Measurements from ENCODE around the gene CPAMD8. TPM values are rescaled to one million over a fixed set of nuclear protein-coding genes. Genes with fewer than 3 reads are reported as not detected.
"Not testable (repeated sequence)": the region's sequence is repeated elsewhere in the genome, so short reads cannot be mapped to it uniquely, and the experiment has no call there.

CPAMD8 gene
- total RNA-seq, 2 experiments from 2014 or later, result 0.42 to 0.68 TPM

GRCh38 chr19:17004386-17004785, 22.2 kb downstream of the CPAMD8 start:
- no peaks in the 10 kb centered on the region for H3K9me3 Mint-ChIP-seq
- ATAC-seq (ENCODE audit: low read depth) (no peak), DNase-seq (no peak)
- no peaks in the 10 kb centered on the region for H3K36me3 Mint-ChIP-seq
- peaks cover 6% of the 10 kb centered on the region for H3K4me1 Mint-ChIP-seq
- POLR2A ChIA-PET, result no interaction called here
- no peaks in the 10 kb centered on the region for H3K27me3 Mint-ChIP-seq
- H3K27ac Mint-ChIP-seq, result no peak overlapping the region
- H3K4me3 Mint-ChIP-seq, result no peak overlapping the region

- Mint-ChIP-seq H3K4me1 (peaks cover 6% of the 10 kb centered on the region), H3K9me3 (peaks cover 6% of the 10 kb centered on the region), H3K4me3 (no peak overlapping the region), H3K36me3 (peaks cover 2% of the 10 kb centered on the region), H3K27me3 (no peaks in the 10 kb centered on the region), H3K27ac (no peak overlapping the region)
- POLR2A ChIA-PET, result no interaction called here
- DNase-seq, result no peak
- ATAC-seq (ENCODE audit: low read depth), result no peak
These were observed 24.2 kb downstream of the CPAMD8 start for GRCh38 chr19:17002455-17002854.

GRCh38 chr19:17001603-17002183, 24.9 kb downstream of the CPAMD8 start:
- H3K36me3 Mint-ChIP-seq, result peaks cover 2% of the 10 kb centered on the region
- ATAC-seq (ENCODE audit: low read depth) (peak; percentile 91), DNase-seq (peak; percentile 78)
- H3K27me3 Mint-ChIP-seq, result no peaks in the 10 kb centered on the region
- POLR2A ChIA-PET, result no interaction called here
- H3K4me1 Mint-ChIP-seq, result peaks cover 6% of the 10 kb centered on the region
- peaks cover 6% of the 10 kb centered on the region for H3K9me3 Mint-ChIP-seq
- H3K27ac Mint-ChIP-seq, result peak overlapping the region; percentile 90
- peak overlapping the region; percentile 67 for H3K4me3 Mint-ChIP-seq

- Mint-ChIP-seq H3K36me3 (peaks cover 2% of the 10 kb centered on the region), H3K4me1 (peaks cover 6% of the 10 kb centered on the region), H3K9me3 (peaks cover 8% of the 10 kb centered on the region), H3K27ac (no peak overlapping the region), H3K27me3 (no peaks in the 10 kb centered on the region), H3K4me3 (no peak overlapping the region)
- POLR2A ChIA-PET, result no interaction called here
- no peak for ATAC-seq (ENCODE audit: low read depth)
- no peak for DNase-seq
These were observed 27.9 kb downstream of the CPAMD8 start for GRCh38 chr19:16998635-16999194.

- H3K4me1 Mint-ChIP-seq; ATAC-seq (ENCODE audit: low read depth); H3K4me3 Mint-ChIP-seq; H3K27me3 Mint-ChIP-seq; H3K9me3 Mint-ChIP-seq; H3K27ac Mint-ChIP-seq; DNase-seq; H3K36me3 Mint-ChIP-seq; POLR2A ChIA-PET: not testable (repeated sequence)
These were observed 29.6 kb downstream of the CPAMD8 start for GRCh38 chr19:16996838-16997490.

- POLR2A ChIA-PET, result no interaction called here
- H3K9me3 Mint-ChIP-seq, result peaks cover 7% of the 10 kb centered on the region
These were observed 37.9 kb downstream of the CPAMD8 start for GRCh38 chr19:16988661-16989060.

GRCh38 chr19:16985403-16985802, 41.2 kb downstream of the CPAMD8 start:
- POLR2A ChIA-PET, result no interaction called here
- no peak overlapping the region for H3K4me3 Mint-ChIP-seq
- DNase-seq, result no peak
- H3K36me3 Mint-ChIP-seq, result no peaks in the 10 kb centered on the region
- no peaks in the 10 kb centered on the region for H3K4me1 Mint-ChIP-seq
- peak overlapping the region; percentile 25 for H3K27ac Mint-ChIP-seq
- peaks cover 8% of the 10 kb centered on the region for H3K9me3 Mint-ChIP-seq
- ATAC-seq (ENCODE audit: low read depth), result no peak
- H3K27me3 Mint-ChIP-seq, result peaks cover 8% of the 10 kb centered on the region

More at GRCh38 chr19:16988661-16989060, 37.9 kb downstream of the CPAMD8 start:
- DNase-seq (no peak), ATAC-seq (ENCODE audit: low read depth) (no peak)
- Mint-ChIP-seq H3K4me1 (no peaks in the 10 kb centered on the region), H3K27me3 (peaks cover 8% of the 10 kb centered on the region), H3K4me3 (no peak overlapping the region), H3K27ac (no peak overlapping the region), H3K36me3 (no peaks in the 10 kb centered on the region)

- ATAC-seq (ENCODE audit: low read depth); H3K4me1 Mint-ChIP-seq; POLR2A ChIA-PET; H3K4me3 Mint-ChIP-seq; H3K27me3 Mint-ChIP-seq; DNase-seq; H3K36me3 Mint-ChIP-seq; H3K27ac Mint-ChIP-seq: not testable (repeated sequence)
- H3K9me3 Mint-ChIP-seq, result peaks cover 16% of the 10 kb centered on the region
These were observed 44.0 kb downstream of the CPAMD8 start for GRCh38 chr19:16982586-16982985.

- no peak overlapping the region for H3K4me3 Mint-ChIP-seq
- POLR2A ChIA-PET, result no interaction called here
- ATAC-seq (ENCODE audit: low read depth) (no peak), DNase-seq (no peak)
- H3K4me1 Mint-ChIP-seq, result no peaks in the 10 kb centered on the region
- H3K27me3 Mint-ChIP-seq, result peaks cover 3% of the 10 kb centered on the region
- H3K9me3 Mint-ChIP-seq, result peaks cover 12% of the 10 kb centered on the region
- H3K27ac Mint-ChIP-seq, result no peak overlapping the region
- no peaks in the 10 kb centered on the region for H3K36me3 Mint-ChIP-seq
These were observed 47.5 kb downstream of the CPAMD8 start for GRCh38 chr19:16978839-16979802.

GRCh38 chr19:16978156-16978555, 48.5 kb downstream of the CPAMD8 start:
- ATAC-seq (ENCODE audit: low read depth) (no peak), DNase-seq (no peak)
- Mint-ChIP-seq H3K36me3 (no peaks in the 10 kb centered on the region), H3K9me3 (peaks cover 8% of the 10 kb centered on the region), H3K27ac (no peak overlapping the region), H3K4me3 (no peak overlapping the region), H3K4me1 (no peaks in the 10 kb centered on the region), H3K27me3 (no peaks in the 10 kb centered on the region)
- POLR2A ChIA-PET, result no interaction called here

GRCh38 chr19:16977306-16977705, 49.3 kb downstream of the CPAMD8 start:
- POLR2A ChIA-PET, result no interaction called here
- Mint-ChIP-seq H3K4me1 (no peaks in the 10 kb centered on the region), H3K36me3 (no peaks in the 10 kb centered on the region), H3K27me3 (no peaks in the 10 kb centered on the region), H3K27ac (no peak overlapping the region), H3K4me3 (no peak overlapping the region), H3K9me3 (peaks cover 8% of the 10 kb centered on the region)
- no peak for DNase-seq
- no peak for ATAC-seq (ENCODE audit: low read depth)

GRCh38 chr19:16976446-16976845, 50.2 kb downstream of the CPAMD8 start:
- Mint-ChIP-seq H3K4me3 (no peak overlapping the region), H3K36me3 (no peaks in the 10 kb centered on the region), H3K27me3 (no peaks in the 10 kb centered on the region), H3K27ac (no peak overlapping the region), H3K9me3 (peaks cover 8% of the 10 kb centered on the region), H3K4me1 (no peaks in the 10 kb centered on the region)
- ATAC-seq (ENCODE audit: low read depth), result no peak
- no peak for DNase-seq
- POLR2A ChIA-PET, result no interaction called here

GRCh38 chr19:16970821-16971220, 55.8 kb downstream of the CPAMD8 start:
- Mint-ChIP-seq H3K9me3 (peaks cover 9% of the 10 kb centered on the region), H3K4me1 (no peaks in the 10 kb centered on the region), H3K27ac (no peak overlapping the region), H3K27me3 (no peaks in the 10 kb centered on the region), H3K36me3 (peaks cover 1% of the 10 kb centered on the region), H3K4me3 (no peak overlapping the region)
- DNase-seq, result no peak
- ATAC-seq (ENCODE audit: low read depth), result no peak
- POLR2A ChIA-PET, result no interaction called here
